Measurements from ENCODE around the gene MAMSTR. TPM values are rescaled to one million over a fixed set of nuclear protein-coding genes. Genes with fewer than 3 reads are reported as not detected.

The MAMSTR gene
- total RNA-seq, 4 donors from 2014 or later: 0.99 to 2.9 (median 1.8) TPM

DNA sequence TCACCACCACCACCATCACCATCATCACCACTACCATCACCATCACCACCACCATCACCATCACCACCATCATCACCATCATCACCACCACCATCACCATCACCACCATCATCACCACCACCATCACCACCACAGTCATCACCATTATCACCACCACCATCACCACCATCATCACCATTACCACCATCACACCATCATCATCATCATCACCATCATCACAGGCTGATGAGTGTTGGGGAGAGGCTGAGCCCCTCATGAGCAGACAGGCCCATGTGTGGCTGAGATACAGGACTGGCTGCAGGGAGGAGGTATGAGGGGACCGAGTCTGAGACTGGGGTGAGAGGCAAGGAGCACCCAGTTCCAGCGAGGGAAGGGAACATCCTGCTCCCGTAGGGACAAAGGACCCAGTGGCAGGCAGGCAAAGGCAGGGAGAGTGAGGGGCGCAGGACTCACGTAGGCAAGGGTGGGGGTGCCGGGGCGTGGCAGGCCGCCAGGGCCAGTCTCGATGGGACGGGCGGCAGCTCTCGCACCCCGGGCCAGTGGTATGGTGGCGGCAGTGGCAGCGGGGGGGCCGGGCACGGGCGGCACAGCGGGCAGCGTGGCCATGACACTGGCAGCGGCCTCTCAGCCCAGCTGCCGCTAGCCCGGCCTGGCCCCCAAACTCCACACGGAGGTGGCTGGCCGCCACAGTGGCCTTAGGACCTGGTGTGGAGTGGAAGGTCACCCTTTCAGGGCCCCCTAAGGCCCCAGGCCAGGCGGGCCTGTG is 49.4 kb downstream of the MAMSTR start:
- WGBS: 96% methylated on average over 25 of the region's 26 CpGs
- Histone ChIP-seq H3K9me3 (no peaks in the 10 kb centered on the region), H3K4me3 (no peak overlapping the region), H3K4me1 (peaks cover under 1 to 5% (median 2%) of the 10 kb centered on the region in 4 donors), H3K27ac (replicated peaks in 1 of 4) (no peak overlapping the region), H3K27me3 (no peaks in the 10 kb centered on the region), H3K36me3 (no peaks in the 10 kb centered on the region)
- intact Hi-C loops (cut with DNase I): no loop called here
- DNase-seq (ENCODE audit: extremely low spot score): no peak
- no peak for TF ChIP-seq POLR2A (IDR thresholded peaks at IDR 0.05; ENCODE audit: low read depth)

DNA sequence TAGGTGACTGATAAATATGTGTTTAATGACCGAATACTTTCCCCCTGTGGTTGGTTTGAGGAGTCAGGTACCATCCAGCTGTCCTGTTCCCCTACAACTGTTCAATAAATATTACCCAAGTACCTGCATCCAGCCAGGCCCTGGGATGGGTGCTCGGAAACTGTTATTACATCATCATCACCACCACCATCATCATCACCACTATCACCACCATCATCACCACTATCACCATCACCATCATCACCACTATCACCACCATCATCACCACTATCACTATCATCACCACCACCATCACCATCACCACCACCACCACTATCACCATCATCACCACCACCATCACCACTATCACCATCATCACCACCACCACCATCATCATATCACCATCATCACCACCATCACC is 50.8 kb downstream of the MAMSTR start:
- Histone ChIP-seq H3K36me3 (no peaks in the 10 kb centered on the region), H3K27me3 (no peaks in the 10 kb centered on the region), H3K9me3 (no peaks in the 10 kb centered on the region), H3K27ac (replicated peaks in 1 of 4) (no peak overlapping the region), H3K4me1 (no peaks in the 10 kb centered on the region), H3K4me3 (no peak overlapping the region)
- TF ChIP-seq, protein P1, sequence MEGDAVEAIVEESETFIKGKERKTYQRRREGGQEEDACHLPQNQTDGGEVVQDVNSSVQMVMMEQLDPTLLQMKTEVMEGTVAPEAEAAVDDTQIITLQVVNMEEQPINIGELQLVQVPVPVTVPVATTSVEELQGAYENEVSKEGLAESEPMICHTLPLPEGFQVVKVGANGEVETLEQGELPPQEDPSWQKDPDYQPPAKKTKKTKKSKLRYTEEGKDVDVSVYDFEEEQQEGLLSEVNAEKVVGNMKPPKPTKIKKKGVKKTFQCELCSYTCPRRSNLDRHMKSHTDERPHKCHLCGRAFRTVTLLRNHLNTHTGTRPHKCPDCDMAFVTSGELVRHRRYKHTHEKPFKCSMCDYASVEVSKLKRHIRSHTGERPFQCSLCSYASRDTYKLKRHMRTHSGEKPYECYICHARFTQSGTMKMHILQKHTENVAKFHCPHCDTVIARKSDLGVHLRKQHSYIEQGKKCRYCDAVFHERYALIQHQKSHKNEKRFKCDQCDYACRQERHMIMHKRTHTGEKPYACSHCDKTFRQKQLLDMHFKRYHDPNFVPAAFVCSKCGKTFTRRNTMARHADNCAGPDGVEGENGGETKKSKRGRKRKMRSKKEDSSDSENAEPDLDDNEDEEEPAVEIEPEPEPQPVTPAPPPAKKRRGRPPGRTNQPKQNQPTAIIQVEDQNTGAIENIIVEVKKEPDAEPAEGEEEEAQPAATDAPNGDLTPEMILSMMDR (IDR thresholded peaks at IDR 0.05): no peak
- TF ChIP-seq POLR2A (IDR thresholded peaks at IDR 0.05; ENCODE audit: low read depth) (no peak), POLR2AphosphoS5 (IDR thresholded peaks at IDR 0.05) (no peak), EP300 (IDR thresholded peaks at IDR 0.05) (no peak)
- intact Hi-C loops (cut with DNase I): no loop called here
- WGBS: 100% methylated on average over 2 of the region's 2 CpGs
- DNase-seq (ENCODE audit: extremely low spot score): no peak

DNA sequence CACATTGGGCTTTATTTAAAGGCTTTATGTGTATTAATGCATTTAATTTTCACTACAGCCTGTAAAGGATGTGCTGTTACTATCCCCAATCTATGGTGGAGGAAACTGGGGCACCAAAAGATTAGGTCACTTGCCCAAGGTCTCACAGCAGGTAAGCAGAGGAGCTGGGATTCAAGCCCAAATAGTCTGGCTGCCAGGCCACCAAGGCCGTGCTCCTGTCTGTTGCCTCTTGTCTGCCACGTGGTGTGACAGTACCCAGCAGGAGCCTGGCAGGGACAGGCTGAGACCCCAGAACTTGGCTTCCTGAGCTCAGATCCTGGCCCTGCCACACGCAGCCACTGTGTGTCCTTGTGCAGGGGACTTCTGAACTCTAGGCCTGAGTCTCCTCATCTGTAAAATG is 51.2 kb downstream of the MAMSTR start:
- no peaks in the 10 kb centered on the region for H3K36me3 ChIP-seq
- intact Hi-C loops (cut with DNase I): no loop called here
- DNase-seq (ENCODE audit: extremely low spot score): no peak
- 94% methylated on average over 3 of the region's 3 CpGs for WGBS
- H3K9me3 ChIP-seq: no peaks in the 10 kb centered on the region
- no peak overlapping the region for H3K27ac ChIP-seq (replicated peaks in 1 of 4)
- no peaks in the 10 kb centered on the region for H3K27me3 ChIP-seq
- TF ChIP-seq, protein P1 (IDR thresholded peaks at IDR 0.05): no peak
- TF ChIP-seq POLR2A (IDR thresholded peaks at IDR 0.05; ENCODE audit: low read depth): no peak
- no peak for TF ChIP-seq EP300 (IDR thresholded peaks at IDR 0.05)
- TF ChIP-seq POLR2AphosphoS5 (IDR thresholded peaks at IDR 0.05): no peak
- H3K4me3 ChIP-seq: no peak overlapping the region
- H3K4me1 ChIP-seq: no peaks in the 10 kb centered on the region

DNA sequence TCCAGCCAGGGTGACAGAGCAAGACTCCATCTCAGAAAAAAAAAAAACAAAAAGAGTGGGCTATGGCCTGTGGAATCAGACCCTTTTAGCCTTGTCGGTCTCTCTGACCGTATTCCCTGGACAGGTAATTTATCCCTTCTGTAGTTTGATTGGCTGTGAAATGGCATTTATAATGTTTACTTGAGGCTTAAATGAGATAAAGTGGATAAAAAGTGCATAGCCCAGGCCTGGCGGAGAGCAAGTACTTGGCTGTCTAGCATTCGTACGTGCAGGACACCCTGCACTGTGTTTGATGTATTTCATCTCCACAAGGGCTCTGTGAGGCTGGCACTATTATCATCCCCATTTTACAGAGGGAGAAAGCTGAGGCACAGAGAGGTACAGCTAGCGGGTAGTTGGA is 53.7 kb downstream of the MAMSTR start:
- DNase-seq (ENCODE audit: extremely low spot score): no peak
- Histone ChIP-seq H3K4me1 (peaks cover 0 to 10% (median 8%) of the 10 kb centered on the region in 4 donors), H3K4me3 (no peak overlapping the region), H3K27ac (replicated peaks in 1 of 4) (no peak overlapping the region), H3K9me3 (no peaks in the 10 kb centered on the region), H3K36me3 (no peaks in the 10 kb centered on the region), H3K27me3 (no peaks in the 10 kb centered on the region)
- intact Hi-C loops (cut with DNase I): no loop called here
- no peak for TF ChIP-seq POLR2A (IDR thresholded peaks at IDR 0.05; ENCODE audit: low read depth)
- WGBS: 79% methylated on average over 6 of the region's 6 CpGs

DNA sequence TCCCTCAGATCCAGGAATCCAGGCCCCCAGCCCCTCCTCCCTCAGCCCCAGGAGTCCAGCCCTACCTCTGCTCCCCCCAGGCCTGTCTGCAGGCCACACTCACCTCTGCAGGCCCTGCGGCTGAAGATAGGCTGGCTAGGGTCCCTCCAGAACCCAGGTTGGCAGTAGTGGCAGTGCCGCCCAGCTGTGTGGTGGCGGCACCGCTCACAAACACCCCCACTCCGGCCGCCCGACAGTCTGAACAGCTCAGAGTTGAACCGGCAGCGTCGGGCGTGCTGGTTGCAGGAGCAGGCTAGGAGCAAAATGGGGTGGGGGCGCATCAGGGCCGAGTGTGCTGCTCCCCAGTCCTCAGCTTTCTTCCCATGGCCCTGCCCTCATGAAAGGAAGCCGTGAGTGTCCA is 55.0 kb downstream of the MAMSTR start:
- Histone ChIP-seq H3K27me3 (no peaks in the 10 kb centered on the region), H3K27ac (replicated peaks in 1 of 4) (no peak overlapping the region), H3K9me3 (no peaks in the 10 kb centered on the region), H3K4me1 (peaks cover 3 to 15% (median 14%) of the 10 kb centered on the region in 4 donors), H3K4me3 (no peak overlapping the region), H3K36me3 (no peaks in the 10 kb centered on the region)
- no peak for DNase-seq (ENCODE audit: extremely low spot score)
- intact Hi-C loops (cut with DNase I): no loop called here
- 84% methylated on average over 12 of the region's 14 CpGs for WGBS
- TF ChIP-seq POLR2A (IDR thresholded peaks at IDR 0.05; ENCODE audit: low read depth) (no peak), POLR2AphosphoS5 (IDR thresholded peaks at IDR 0.05) (no peak), EP300 (IDR thresholded peaks at IDR 0.05) (no peak)
- TF ChIP-seq, protein P1 (IDR thresholded peaks at IDR 0.05): no peak

DNA sequence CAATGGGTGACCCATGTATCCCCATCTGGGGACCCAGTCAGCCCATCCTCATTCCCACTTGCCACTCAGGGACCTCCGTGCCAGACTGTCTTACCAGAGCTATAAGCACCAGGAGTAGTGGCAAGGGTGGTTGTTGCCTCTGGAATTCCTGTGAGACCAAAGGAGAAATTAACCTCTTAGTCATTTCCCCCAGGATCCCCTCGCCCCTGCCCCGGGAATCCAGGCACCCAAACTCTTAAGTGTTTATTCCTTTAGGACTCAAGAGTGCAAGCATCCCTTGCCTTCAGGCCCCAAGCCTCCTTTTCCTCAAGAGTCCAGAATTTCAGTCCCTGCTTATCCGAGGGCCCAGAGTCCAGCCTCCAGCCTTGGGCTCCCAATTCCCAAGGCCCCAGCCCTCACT is 55.9 kb downstream of the MAMSTR start:
- 98% methylated on average over 4 of the region's 4 CpGs for WGBS
- DNase-seq (ENCODE audit: extremely low spot score): no peak
- Histone ChIP-seq H3K36me3 (no peaks in the 10 kb centered on the region), H3K27ac (replicated peaks in 1 of 4) (no peak overlapping the region), H3K4me3 (no peak overlapping the region), H3K9me3 (no peaks in the 10 kb centered on the region), H3K27me3 (no peaks in the 10 kb centered on the region), H3K4me1 (peaks cover 3 to 15% (median 14%) of the 10 kb centered on the region in 4 donors)
- intact Hi-C loops (cut with DNase I): no loop called here
- TF ChIP-seq, protein P1 (IDR thresholded peaks at IDR 0.05): no peak
- no peak for TF ChIP-seq POLR2A (IDR thresholded peaks at IDR 0.05; ENCODE audit: low read depth)
- TF ChIP-seq POLR2AphosphoS5 (IDR thresholded peaks at IDR 0.05): no peak
- TF ChIP-seq EP300 (IDR thresholded peaks at IDR 0.05): no peak
